HG03558 (cell line): ENCODE results near the gene DNALI1.

Experiments used
- ATAC-seq: cut with Tn5 transposase; IDR thresholded peaks from one replicate; pipeline ENCODE4 v1.9.1; 2021; ENCODE audit warnings: moderate number of reproducible peaks; ENCODE audit not compliant: unreplicated experiment; ENCODE audit errors: extremely low read depth

The DNALI1 gene

GRCh38 chr1:37599940-37600339, 43.2 kb downstream of the DNALI1 start:
- ATAC-seq: no peak

- no peak for ATAC-seq
These were observed 44.7 kb downstream of the DNALI1 start for GRCh38 chr1:37601441-37601840.

GRCh38 chr1:37602750-37603694, 46.3 kb downstream of the DNALI1 start:
- ATAC-seq: no peak

GRCh38 chr1:37605061-37605650, 48.4 kb downstream of the DNALI1 start:
- ATAC-seq: no peak

- no peak for ATAC-seq
These were observed 49.2 kb downstream of the DNALI1 start for GRCh38 chr1:37605806-37606474.

- no peak for ATAC-seq
These were observed 49.9 kb downstream of the DNALI1 start for GRCh38 chr1:37606481-37607263.

- no peak for ATAC-seq
These were observed 52.3 kb downstream of the DNALI1 start for GRCh38 chr1:37609002-37609401.

- ATAC-seq: no peak
These were observed 53.3 kb downstream of the DNALI1 start for GRCh38 chr1:37609994-37610393.

GRCh38 chr1:37612186-37612585, 55.4 kb downstream of the DNALI1 start:
- no peak for ATAC-seq

GRCh38 chr1:37614105-37614504, 57.4 kb downstream of the DNALI1 start:
- ATAC-seq: no peak

- ATAC-seq: no peak
These were observed 59.6 kb downstream of the DNALI1 start for GRCh38 chr1:37616330-37616729.
